K562 (cell line): ENCODE data around the gene MIS18A.
"Not testable (repeated sequence)": the region's sequence is repeated elsewhere in the genome, so short reads cannot be mapped to it uniquely, and the experiment has no call there.

Source experiments
- CTCF ChIP-seq, 3 experiments: IDR thresholded peaks in 2 of 3; conservative IDR thresholded peaks in 1 of 3; 2 replicates each; pipeline ENCODE4 v1.5.1; 2011 to 2012; ENCODE audit warnings: low read length in 3 of 3, mild to moderate bottlenecking in 3 of 3, control low read depth in 2 of 3, improper control_type of control experiment in 1 of 3, inconsistent platforms in 1 of 3, low read depth in 1 of 3, mixed read lengths in 1 of 3, moderate library complexity in 1 of 3; ENCODE audit not compliant: insufficient read depth in 2 of 3
- HDAC8 ChIP-seq: fragments of 450-650 bp; IDR thresholded peaks from 2 replicates; pipeline ENCODE4 v1.6.1; 2016; ENCODE audit warnings: mild to moderate bottlenecking, missing genetic modification characterization, moderate library complexity, missing compliant biosample characterization
- ZBTB40 ChIP-seq, 2 experiments: fragments of 450-650 bp in 1 of 2; sonication (generic) in 1 of 2; formaldehyde crosslinking in 1 of 2; IDR thresholded peaks; 2 replicates each; pipeline versions ENCODE4 v1.7.1 to v1.9.0; 2016 to 2022; ENCODE audit warnings: inconsistent platforms in 1 of 2, mild to moderate bottlenecking in 1 of 2, missing genetic modification reagents in 1 of 2
- ZNF592 ChIP-seq: fragments of 450-650 bp; IDR thresholded peaks from 2 replicates; pipeline ENCODE4 v1.6.1; 2017; ENCODE audit warnings: antibody characterized with exemption, mild to moderate bottlenecking

- TF ChIP-seq ZNF592; HDAC8 (tag); CTCF (IDR thresholded peaks at IDR 0.05 in 2 of 3, conservative IDR thresholded peaks at IDR 0.05 in 1 of 3; ENCODE audit: insufficient read depth in 2 of 3, low read depth in 1 of 3, low read length in 3 of 3); ZBTB40 (IDR thresholded peaks at IDR 0.05); ZBTB40 (CRISPR knock-in tag; IDR thresholded peaks at IDR 0.05): not testable (repeated sequence)
Observed at GRCh38 chr21:32265321-32265720, 13.5 kb downstream of the MIS18A start.
